ENCODE data around the gene CHST12. TPM values are rescaled to one million over a fixed set of nuclear protein-coding genes. Genes with fewer than 3 reads are reported as not detected.

Gene CHST12
- polyA plus RNA-seq, 3 donors, result 7.7 to 13.6 (median 11.8) TPM

- DNase-seq (ENCODE audit: extremely low read depth in 1 of 11, low read depth in 9 of 11, low spot score in 4 of 11), result no peak
These were observed 14.6 kb downstream of the CHST12 start for GRCh38 chr7:2417981-2418481.

- DNase-seq (ENCODE audit: extremely low read depth in 1 of 11, low read depth in 9 of 11, low spot score in 4 of 11), result no peak
These were observed 17.0 kb downstream of the CHST12 start for GRCh38 chr7:2420216-2420933.

- no peak for DNase-seq (ENCODE audit: extremely low read depth in 1 of 11, low read depth in 9 of 11, low spot score in 4 of 11)
These were observed 18.5 kb downstream of the CHST12 start for GRCh38 chr7:2421943-2422310.

GRCh38 chr7:2425749-2426148 is 22.3 kb downstream of the CHST12 start:
- no peak for DNase-seq (ENCODE audit: extremely low read depth in 1 of 11, low read depth in 9 of 11, low spot score in 4 of 11)

- no peak for DNase-seq (ENCODE audit: extremely low read depth in 1 of 11, low read depth in 9 of 11, low spot score in 4 of 11)
These were observed 28.0 kb downstream of the CHST12 start for GRCh38 chr7:2431260-2431867.

GRCh38 chr7:2432910-2433712 is 29.7 kb downstream of the CHST12 start:
- no peak for DNase-seq (ENCODE audit: extremely low read depth in 1 of 11, low read depth in 9 of 11, low spot score in 4 of 11)

DNA sequence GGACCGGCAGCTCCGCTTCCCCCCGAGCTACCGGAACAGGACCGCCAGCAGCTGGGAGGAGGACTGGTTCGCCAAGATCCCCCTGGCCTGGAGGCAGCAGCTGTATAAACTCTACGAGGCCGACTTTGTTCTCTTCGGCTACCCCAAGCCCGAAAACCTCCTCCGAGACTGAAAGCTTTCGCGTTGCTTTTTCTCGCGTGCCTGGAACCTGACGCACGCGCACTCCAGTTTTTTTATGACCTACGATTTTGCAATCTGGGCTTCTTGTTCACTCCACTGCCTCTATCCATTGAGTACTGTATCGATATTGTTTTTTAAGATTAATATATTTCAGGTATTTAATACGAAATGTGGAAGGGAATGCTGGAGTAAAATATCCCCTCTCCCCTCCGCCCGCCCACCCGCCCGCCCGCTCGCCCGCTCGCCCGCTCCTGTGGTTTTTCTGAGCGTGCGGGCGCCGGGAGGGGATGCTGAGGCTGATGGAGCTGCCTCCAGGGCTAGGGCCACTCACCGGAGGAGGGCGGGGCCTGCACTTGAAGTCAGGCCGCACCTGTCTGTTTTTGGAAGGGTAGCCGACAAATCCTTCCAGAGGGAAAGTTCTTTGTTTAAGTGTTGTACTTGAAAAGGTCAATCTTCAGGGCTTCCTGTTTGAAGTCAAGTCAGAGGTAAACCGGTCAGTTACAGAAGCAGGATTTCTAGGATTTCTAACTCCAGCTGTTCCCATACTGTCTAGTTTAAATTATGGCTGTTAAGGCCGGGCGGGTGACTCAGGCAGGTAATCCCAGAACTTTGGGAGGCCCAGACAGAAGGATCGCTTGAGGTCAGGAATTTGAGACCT is 30.5 kb downstream of the CHST12 start:
- DNase-seq (ENCODE audit: extremely low read depth in 1 of 11, low read depth in 9 of 11, low spot score in 4 of 11), result no peak

GRCh38 chr7:2435146-2435545 is 31.7 kb downstream of the CHST12 start:
- no peak for DNase-seq (ENCODE audit: extremely low read depth in 1 of 11, low read depth in 9 of 11, low spot score in 4 of 11)

DNA sequence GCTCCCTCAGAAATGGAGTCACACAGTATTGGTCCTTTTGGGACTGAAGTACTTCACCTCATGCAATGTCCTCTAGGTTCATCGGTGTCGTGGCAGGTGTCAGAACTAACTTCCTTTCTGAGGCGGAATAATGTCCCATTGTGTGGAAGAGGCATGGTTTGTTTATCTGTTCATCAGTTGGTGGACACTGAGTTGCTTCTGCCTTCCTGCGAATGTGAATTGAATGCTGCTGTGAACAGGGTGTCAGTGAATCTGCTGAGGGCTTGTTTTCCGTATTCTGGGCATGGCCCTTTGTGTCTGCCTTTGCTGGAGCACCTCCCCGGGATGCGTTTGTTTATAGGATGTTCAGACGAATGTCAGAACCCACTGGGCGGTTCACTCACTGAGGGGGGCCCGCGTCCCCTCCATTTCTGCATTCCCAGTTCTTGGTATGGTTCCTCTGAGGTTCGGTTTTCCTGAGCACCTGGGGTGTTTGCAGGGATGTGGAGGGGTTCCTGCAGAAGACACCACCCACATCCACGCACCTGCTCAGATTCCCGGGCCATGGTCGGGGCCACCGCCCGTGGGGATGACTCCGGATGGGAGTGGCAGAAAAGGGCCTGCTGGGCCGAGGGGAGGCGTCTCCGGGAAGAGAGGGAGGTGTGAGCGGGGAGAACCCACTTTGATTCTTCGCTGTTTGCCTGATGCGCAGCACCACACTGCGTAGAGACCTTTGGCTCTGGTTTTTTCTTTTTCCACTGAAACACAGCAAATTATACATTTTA is 33.1 kb downstream of the CHST12 start:
- no peak for DNase-seq (ENCODE audit: extremely low read depth in 1 of 11, low read depth in 9 of 11, low spot score in 4 of 11)

GRCh38 chr7:2437136-2437535 is 33.7 kb downstream of the CHST12 start:
- DNase-seq (ENCODE audit: extremely low read depth in 1 of 11, low read depth in 9 of 11, low spot score in 4 of 11), result no peak

- no peak for DNase-seq (ENCODE audit: extremely low read depth in 1 of 11, low read depth in 9 of 11, low spot score in 4 of 11)
These were observed 34.2 kb downstream of the CHST12 start for GRCh38 chr7:2437537-2438148.

- no peak for DNase-seq (ENCODE audit: extremely low read depth in 1 of 11, low read depth in 9 of 11, low spot score in 4 of 11)
These were observed 34.8 kb downstream of the CHST12 start for GRCh38 chr7:2438186-2438585.

- no peak for DNase-seq (ENCODE audit: extremely low read depth in 1 of 11, low read depth in 9 of 11, low spot score in 4 of 11)
These were observed 35.4 kb downstream of the CHST12 start for GRCh38 chr7:2438775-2439174.

DNA sequence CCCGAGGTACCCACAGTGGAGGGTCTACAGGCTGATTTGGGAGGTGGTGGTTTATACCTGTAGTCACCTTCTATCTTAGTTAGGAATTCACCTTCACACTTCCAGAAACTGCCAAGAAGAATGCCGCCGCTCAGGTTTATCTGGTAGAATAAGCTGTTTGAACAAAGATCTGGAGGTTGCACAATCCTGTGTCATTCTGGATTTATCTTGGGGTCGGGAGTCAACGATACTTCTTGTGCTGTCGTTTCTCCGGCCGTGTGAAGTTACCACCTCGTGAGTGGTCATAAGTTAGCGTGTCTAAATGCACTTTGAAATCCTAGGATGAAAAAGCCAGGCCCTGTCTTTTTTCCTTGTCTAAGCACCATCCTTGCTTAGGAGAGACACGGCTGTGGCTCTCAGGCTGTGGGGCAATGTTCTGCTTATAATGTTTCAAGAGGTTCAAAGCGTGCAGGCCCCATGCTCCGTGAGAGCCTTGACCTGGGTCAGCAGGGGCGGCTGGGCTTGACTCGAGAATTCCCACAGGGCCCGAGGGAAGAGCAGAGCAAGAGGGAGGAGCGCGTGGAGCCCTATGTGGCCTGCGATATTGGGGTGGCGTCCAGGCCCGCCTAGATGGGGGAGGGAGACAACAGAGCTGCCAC is 37.3 kb downstream of the CHST12 start:
- DNase-seq (ENCODE audit: extremely low read depth in 1 of 11, low read depth in 9 of 11, low spot score in 4 of 11), result peak in 1 of 11 donors; percentile 43

DNA sequence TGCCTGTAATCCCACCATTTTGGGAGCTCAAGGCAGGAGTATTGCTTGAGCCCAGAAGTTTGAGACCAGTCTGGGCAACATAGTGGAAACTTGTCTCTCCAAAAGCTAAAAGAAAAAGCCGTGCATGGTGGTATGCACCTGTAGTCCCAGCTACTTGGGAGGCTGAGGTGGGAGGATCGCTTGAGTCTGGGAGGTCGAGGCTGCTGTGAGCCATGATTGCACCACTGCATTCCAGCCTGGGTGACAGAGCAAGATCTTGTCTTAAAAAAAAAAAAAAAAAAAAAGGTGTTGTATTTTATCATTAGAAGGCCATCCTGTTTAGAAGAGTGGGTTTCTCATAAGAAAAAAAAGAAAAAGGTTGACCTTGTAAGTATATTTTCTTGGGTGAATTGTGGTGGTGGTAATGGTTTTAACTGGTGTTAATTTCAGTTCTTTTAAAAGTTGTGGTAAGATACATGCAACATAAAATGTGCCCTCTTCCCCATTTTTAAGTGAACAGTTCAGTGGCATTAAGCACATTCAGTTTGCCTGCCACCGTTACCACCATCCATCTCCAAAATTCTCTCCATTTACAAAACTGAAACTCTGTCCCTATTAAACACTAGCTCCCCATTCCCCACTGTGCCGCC is 38.1 kb downstream of the CHST12 start:
- DNase-seq (ENCODE audit: extremely low read depth in 1 of 11, low read depth in 9 of 11, low spot score in 4 of 11), result no peak

DNA sequence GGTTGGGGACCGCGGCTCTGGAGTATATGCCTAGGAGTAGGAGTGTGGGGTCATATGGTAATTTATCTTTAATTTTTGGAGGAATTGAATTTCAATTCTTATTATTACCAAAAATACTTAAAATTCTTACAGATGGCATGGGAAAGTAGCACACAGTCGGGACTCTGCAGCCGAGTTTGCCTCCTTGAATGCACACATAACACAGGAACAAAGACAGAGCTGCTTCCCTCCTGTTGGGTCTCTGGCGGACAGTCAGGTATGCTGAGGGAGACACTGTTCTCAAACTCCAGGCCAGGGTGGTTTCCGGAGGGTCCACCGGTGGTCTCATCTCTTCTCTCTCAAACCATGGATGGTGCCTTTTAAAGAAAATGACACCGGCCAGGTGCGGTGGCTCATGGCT is 40.1 kb downstream of the CHST12 start:
- no peak for DNase-seq (ENCODE audit: extremely low read depth in 1 of 11, low read depth in 9 of 11, low spot score in 4 of 11)

DNA sequence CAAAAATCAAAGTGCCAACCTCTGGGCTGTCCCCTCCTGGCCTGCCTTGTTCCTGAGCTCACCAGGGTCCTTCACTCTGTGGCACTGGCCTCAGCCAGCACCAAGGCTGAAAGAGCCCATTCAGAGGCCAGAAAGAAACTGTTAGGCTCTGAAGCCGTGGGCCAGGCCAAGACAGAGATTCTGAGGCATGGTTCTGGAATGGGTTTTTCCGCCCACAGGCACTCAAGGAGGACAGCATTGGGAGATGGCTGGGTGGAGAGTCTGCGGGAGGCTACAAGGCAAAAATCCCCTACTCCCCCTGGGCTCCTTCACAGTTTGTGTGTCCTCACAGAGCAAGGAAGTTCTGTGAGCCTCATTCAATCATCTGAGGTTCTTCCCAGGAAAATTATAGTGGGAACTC is 41.1 kb downstream of the CHST12 start:
- no peak for DNase-seq (ENCODE audit: extremely low read depth in 1 of 11, low read depth in 9 of 11, low spot score in 4 of 11)

All from renal cortex interstitium (tissue), 11 donors.